GM12878 (cell line): ENCODE data around the gene MYO3B.

Experiments
- BCL11A ChIP-seq: IDR thresholded peaks from 2 replicates; pipeline ENCODE4 v1.6.1; 2011; ENCODE audit warnings: low read depth, low read length
- CREB1 ChIP-seq: IDR thresholded peaks from 2 replicates; pipeline ENCODE4 v1.6.1; 2012; ENCODE audit warnings: low read depth, mild to moderate bottlenecking, inconsistent platforms
- EZH2 ChIP-seq: IDR thresholded peaks from 2 replicates; pipeline ENCODE4 v1.6.1; 2012; ENCODE audit warnings: low read depth, mild to moderate bottlenecking, control low read depth, inconsistent platforms, low read length, borderline replicate concordance; ENCODE audit not compliant: control insufficient read depth
- FOS ChIP-seq: IDR thresholded peaks from 3 replicates; pipeline ENCODE4 v1.6.1; 2011; ENCODE audit warnings: borderline replicate concordance; ENCODE audit not compliant: insufficient read length; ENCODE audit errors: extremely low read depth
- JUND ChIP-seq: IDR thresholded peaks from 2 replicates; pipeline ENCODE4 v1.6.1; 2012; ENCODE audit warnings: low read depth, mild to moderate bottlenecking, low read length, improper control_type of control experiment, moderate library complexity
- MAX ChIP-seq: IDR thresholded peaks from 2 replicates; pipeline ENCODE4 v1.6.1; 2012; ENCODE audit warnings: low read depth, low read length, improper control_type of control experiment
- POLR2A ChIP-seq: IDR thresholded peaks from 2 replicates; pipeline ENCODE4 v1.6.1; 2011; ENCODE audit warnings: low read depth, mild to moderate bottlenecking, low read length

GRCh38 chr2:170229125-170229524, 51.2 kb downstream of the MYO3B start:
- TF ChIP-seq MAX (no peak), CREB1 (no peak), JUND (no peak), BCL11A (no peak), POLR2A (no peak), FOS (no peak), EZH2 (no peak)
